Hepatocyte (in vitro differentiated cells): Measurements from ENCODE around the gene DYNC1I2. TPM values are rescaled to one million over a fixed set of nuclear protein-coding genes. Genes with fewer than 3 reads are reported as not detected.

ENCODE experiments used
- DNase-seq: peaks from one replicate; pipeline ENCODE4 v3.0.0-alpha.2; 2016; ENCODE audit warnings: low spot score
- H2AFZ ChIP-seq: fragments of 200-600 bp; sonication (generic); 2 replicates; pipeline ENCODE4 v1.6.0; 2016; ENCODE audit warnings: antibody characterized with exemption, mild to moderate bottlenecking
- H3K27ac ChIP-seq: fragments of 200-600 bp; sonication (generic); 2 replicates; pipeline ENCODE4 v1.5.1; 2016; ENCODE audit warnings: mild to moderate bottlenecking
- H3K27me3 ChIP-seq: fragments of 200-600 bp; sonication (generic); 2 replicates; pipeline ENCODE4 v1.6.1; 2016
- H3K36me3 ChIP-seq: fragments of 200-600 bp; sonication (generic); replicated peaks from 2 replicates; pipeline ENCODE4 v1.5.1; 2016; ENCODE audit warnings: low read depth; ENCODE audit not compliant: insufficient read depth
- H3K4me1 ChIP-seq: fragments of 200-600 bp; sonication (generic); 2 replicates; pipeline ENCODE4 v1.5.1; 2016; ENCODE audit warnings: mild to moderate bottlenecking, moderate library complexity; ENCODE audit not compliant: insufficient read depth
- H3K4me2 ChIP-seq: fragments of 200-600 bp; sonication (generic); 2 replicates; pipeline ENCODE4 v1.6.0; 2016
- H3K4me3 ChIP-seq: fragments of 200-600 bp; sonication (generic); 2 replicates; pipeline ENCODE4 v1.5.1; 2016; ENCODE audit warnings: mild to moderate bottlenecking
- H3K79me2 ChIP-seq: fragments of 200-600 bp; sonication (generic); 2 replicates; pipeline ENCODE4 v1.6.0; 2017; ENCODE audit warnings: mild to moderate bottlenecking
- H3K9me2 ChIP-seq: fragments of 200-600 bp; sonication (generic); replicated peaks from 2 replicates; pipeline ENCODE4 v1.6.0; 2017; ENCODE audit warnings: mild to moderate bottlenecking; ENCODE audit not compliant: insufficient read depth
- H3K9me3 ChIP-seq: fragments of 200-600 bp; sonication (generic); 2 replicates; pipeline ENCODE4 v1.5.1; 2016; ENCODE audit warnings: low read depth, mild to moderate bottlenecking
- H4K20me1 ChIP-seq: fragments of 200-600 bp; sonication (generic); 2 replicates; pipeline ENCODE4 v1.6.0; 2016; ENCODE audit warnings: mild to moderate bottlenecking; ENCODE audit not compliant: insufficient read depth, poor library complexity, severe bottlenecking
- EZH2 ChIP-seq: fragments of 200-600 bp; sonication (generic); IDR thresholded peaks from 2 replicates; pipeline ENCODE4 v1.6.1; 2016; ENCODE audit warnings: antibody characterized with exemption, mild to moderate bottlenecking, borderline replicate concordance
- EZH2phosphoT487 ChIP-seq: fragments of 200-600 bp; sonication (generic); IDR thresholded peaks from one replicate; pipeline ENCODE4 v1.6.1; 2018; ENCODE audit warnings: antibody characterized with exemption, mild to moderate bottlenecking, low read depth, moderate library complexity; ENCODE audit not compliant: unreplicated experiment, severe bottlenecking
- WGBS: methylation state at CpG from one replicate; pipeline ENCODE4 v1.1.6; 2016; ENCODE audit warnings: low lambda C conversion rate; ENCODE audit errors: missing lambda C conversion rate; 5-methylcytosine and 5-hydroxymethylcytosine counted together
- polyA plus RNA-seq: library from polyadenylated mRNA; unstranded; fragments of >200 nt; fragmentation: Nextera tagmentation; extraction: Ambion mirVana; gene quantifications from 2 replicates; pipeline ENCODE4 v1.2.1, GENCODE V29; 2016
- total RNA-seq: library from RNA; depleted of rRNA; stranded (reverse); fragments of >200 nt; gene quantifications from 2 replicates; pipeline ENCODE4 v1.2.3, GENCODE V29; 2014
- TF ChIP-seq, protein P1 (sequence below): fragments of 200-600 bp; sonication (generic); IDR thresholded peaks from 2 replicates; pipeline ENCODE4 v1.5.1; 2016; ENCODE audit warnings: antibody characterized with exemption, mild to moderate bottlenecking; ENCODE audit not compliant: poor library complexity

The DYNC1I2 gene
- total and polyA plus RNA-seq, 2 experiments from 2014 or later: 54.3 to 116 TPM

DNA sequence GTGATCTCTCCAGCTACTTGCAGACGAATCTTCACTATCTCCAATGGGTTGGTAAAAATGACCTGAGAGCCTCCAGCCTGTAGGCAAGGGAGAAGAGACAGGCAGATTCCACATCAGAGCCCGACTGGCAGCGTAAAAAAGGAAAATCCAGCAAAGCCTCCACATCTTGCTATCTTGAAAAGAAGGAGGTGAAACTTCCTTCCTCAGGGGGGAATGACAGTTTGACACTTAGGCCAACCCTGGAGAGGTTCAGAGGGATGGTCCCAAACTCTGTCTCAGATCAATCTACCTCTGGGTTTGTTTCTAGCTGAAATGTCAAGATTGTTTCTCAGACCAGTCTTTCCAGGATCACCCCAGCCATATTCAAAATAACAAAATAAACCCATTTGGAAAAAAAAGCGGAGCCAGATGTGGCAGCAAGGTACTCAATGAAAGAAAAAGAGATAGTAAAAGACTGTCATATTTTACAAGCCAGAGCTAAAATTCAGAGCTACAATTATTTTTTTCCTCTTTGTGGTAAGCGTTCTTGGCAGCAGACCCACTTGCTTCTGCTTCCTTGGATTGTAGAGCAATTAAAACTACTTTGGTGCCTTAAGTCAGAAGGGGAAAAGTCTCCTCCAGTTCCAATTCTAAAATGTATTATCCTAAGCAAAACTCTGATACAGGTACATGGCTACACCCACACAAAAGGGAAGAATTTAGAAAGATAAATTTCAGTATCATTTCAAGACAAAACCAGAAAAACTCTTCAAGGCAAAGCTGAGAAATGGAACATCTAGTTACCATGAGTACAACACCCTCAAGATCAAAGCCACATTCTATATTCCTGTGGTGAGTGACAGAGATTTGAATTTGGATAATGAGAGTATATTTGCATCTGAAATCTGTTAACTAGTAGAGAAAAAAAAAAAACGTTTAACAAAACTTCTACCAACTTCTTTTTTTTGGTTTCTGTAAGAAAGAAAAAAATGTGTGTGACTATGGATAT is 106.7 kb downstream of the DYNC1I2 start:
- DNase-seq: no peak
- Histone ChIP-seq H3K79me2 (no peaks in the 10 kb centered on the region), H3K4me1 (no peaks in the 10 kb centered on the region), H3K27me3 (no peaks in the 10 kb centered on the region), H4K20me1 (no peaks in the 10 kb centered on the region), H3K36me3 (no peaks in the 10 kb centered on the region), H3K27ac (no peak overlapping the region), H3K9me3 (no peaks in the 10 kb centered on the region), H3K4me3 (no peak overlapping the region), H3K4me2 (no peak overlapping the region), H2AFZ (no peak overlapping the region), H3K9me2 (no peaks in the 10 kb centered on the region)
- 70% methylated on average over 6 of the region's 6 CpGs for WGBS
- TF ChIP-seq, protein P1, sequence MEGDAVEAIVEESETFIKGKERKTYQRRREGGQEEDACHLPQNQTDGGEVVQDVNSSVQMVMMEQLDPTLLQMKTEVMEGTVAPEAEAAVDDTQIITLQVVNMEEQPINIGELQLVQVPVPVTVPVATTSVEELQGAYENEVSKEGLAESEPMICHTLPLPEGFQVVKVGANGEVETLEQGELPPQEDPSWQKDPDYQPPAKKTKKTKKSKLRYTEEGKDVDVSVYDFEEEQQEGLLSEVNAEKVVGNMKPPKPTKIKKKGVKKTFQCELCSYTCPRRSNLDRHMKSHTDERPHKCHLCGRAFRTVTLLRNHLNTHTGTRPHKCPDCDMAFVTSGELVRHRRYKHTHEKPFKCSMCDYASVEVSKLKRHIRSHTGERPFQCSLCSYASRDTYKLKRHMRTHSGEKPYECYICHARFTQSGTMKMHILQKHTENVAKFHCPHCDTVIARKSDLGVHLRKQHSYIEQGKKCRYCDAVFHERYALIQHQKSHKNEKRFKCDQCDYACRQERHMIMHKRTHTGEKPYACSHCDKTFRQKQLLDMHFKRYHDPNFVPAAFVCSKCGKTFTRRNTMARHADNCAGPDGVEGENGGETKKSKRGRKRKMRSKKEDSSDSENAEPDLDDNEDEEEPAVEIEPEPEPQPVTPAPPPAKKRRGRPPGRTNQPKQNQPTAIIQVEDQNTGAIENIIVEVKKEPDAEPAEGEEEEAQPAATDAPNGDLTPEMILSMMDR: no peak
- TF ChIP-seq EZH2phosphoT487: no peak
- TF ChIP-seq EZH2: no peak

DNA sequence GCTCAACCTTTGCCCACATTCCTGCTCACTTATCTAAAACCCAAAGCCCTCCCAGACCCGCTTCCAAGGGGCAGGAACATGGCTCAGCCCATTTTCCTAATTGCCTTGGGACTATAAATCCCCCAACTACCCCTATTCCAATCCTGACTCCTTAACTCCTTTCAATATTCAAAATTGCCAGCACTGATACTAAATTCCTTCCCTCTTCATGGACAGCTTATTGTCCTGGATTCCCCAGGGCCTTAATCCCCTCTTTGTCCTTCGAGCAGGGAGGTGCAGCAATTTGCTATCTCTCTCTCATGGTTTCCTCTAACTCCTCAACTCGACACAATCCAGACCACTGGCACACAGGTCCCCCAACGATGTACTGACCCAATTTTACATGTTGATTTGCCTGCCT is 107.6 kb downstream of the DYNC1I2 start:
- H3K9me3 ChIP-seq: no peaks in the 10 kb centered on the region
- no peaks in the 10 kb centered on the region for H3K9me2 ChIP-seq
- WGBS: 47% methylated on average over 4 of the region's 4 CpGs
- H3K27me3 ChIP-seq: no peaks in the 10 kb centered on the region
- no peaks in the 10 kb centered on the region for H3K4me1 ChIP-seq
- no peaks in the 10 kb centered on the region for H3K79me2 ChIP-seq
- no peak overlapping the region for H3K4me3 ChIP-seq
- no peaks in the 10 kb centered on the region for H4K20me1 ChIP-seq
- H3K4me2 ChIP-seq: no peak overlapping the region
- no peak overlapping the region for H2AFZ ChIP-seq
- no peak for DNase-seq
- no peak overlapping the region for H3K27ac ChIP-seq
- no peaks in the 10 kb centered on the region for H3K36me3 ChIP-seq
- TF ChIP-seq EZH2 (no peak), EZH2phosphoT487 (no peak)
- TF ChIP-seq, protein P1: no peak

Other genes starting within 250 kb of the DYNC1I2 start
- 66.1 and 66.4 TPM in 2 replicates for gene CYBRD1, start 165.0 kb upstream of the DYNC1I2 start, total RNA-seq
- gene CYBRD1, start 165.0 kb upstream of the DYNC1I2 start, polyA plus RNA-seq: 42.4 and 46.0 TPM in 2 replicates
- gene SLC25A12, start 206.8 kb downstream of the DYNC1I2 start, total RNA-seq: 9.4 and 11.1 TPM in 2 replicates
- gene SLC25A12, start 206.8 kb downstream of the DYNC1I2 start, polyA plus RNA-seq: 3.8 and 7.1 TPM in 2 replicates
- 34.4 and 35.3 TPM in 2 replicates for gene HAT1, start 235.0 kb downstream of the DYNC1I2 start, total RNA-seq
- gene HAT1, start 235.0 kb downstream of the DYNC1I2 start, polyA plus RNA-seq: 54.3 and 56.7 TPM in 2 replicates